Central memory CD8-positive, alpha-beta T cell (primary cell): ENCODE measurements around the gene PRPS1.
A peak's percentile ranks its signal among the peaks of the same experiment; 100 is the strongest.
"Not testable (repeated sequence)": the region's sequence is repeated elsewhere in the genome, so short reads cannot be mapped to it uniquely, and the experiment has no call there.

Experiments
- ATAC-seq: fragments of 150-1000 bp; cut with Tn5 transposase; replicated peaks from 2 replicates; pipeline ENCODE4 v1.10.0; 2022; ENCODE audit warnings: mild to moderate bottlenecking, moderate FRiP score, moderate number of reproducible peaks; ENCODE audit not compliant: poor library complexity, severe bottlenecking; ENCODE audit errors: extremely low read depth
- DNase-seq, 2 donors: peaks; one replicate each; pipeline ENCODE4 v3.0.0; 2021; ENCODE audit warnings: low spot score in 2 of 2
- H3K27ac Mint-ChIP-seq: one replicate; pipeline ENCODE4 v1.8.0; 2022; ENCODE audit warnings: low read depth, mild to moderate bottlenecking, moderate library complexity, mixed read lengths
- H3K27me3 Mint-ChIP-seq: one replicate; pipeline ENCODE4 v1.8.0; 2022; ENCODE audit warnings: mixed read lengths
- H3K36me3 Mint-ChIP-seq: one replicate; pipeline ENCODE4 v1.8.0; 2022; ENCODE audit warnings: mild to moderate bottlenecking, moderate library complexity, mixed read lengths; ENCODE audit not compliant: insufficient read depth
- H3K4me1 Mint-ChIP-seq: one replicate; pipeline ENCODE4 v1.8.0; 2022; ENCODE audit warnings: mixed read lengths
- H3K4me3 Mint-ChIP-seq: one replicate; pipeline ENCODE4 v1.8.0; 2022; ENCODE audit warnings: mild to moderate bottlenecking, moderate library complexity, mixed read lengths
- H3K9me3 Mint-ChIP-seq: one replicate; pipeline ENCODE4 v1.8.0; 2022; ENCODE audit warnings: mixed read lengths

Gene PRPS1

DNA sequence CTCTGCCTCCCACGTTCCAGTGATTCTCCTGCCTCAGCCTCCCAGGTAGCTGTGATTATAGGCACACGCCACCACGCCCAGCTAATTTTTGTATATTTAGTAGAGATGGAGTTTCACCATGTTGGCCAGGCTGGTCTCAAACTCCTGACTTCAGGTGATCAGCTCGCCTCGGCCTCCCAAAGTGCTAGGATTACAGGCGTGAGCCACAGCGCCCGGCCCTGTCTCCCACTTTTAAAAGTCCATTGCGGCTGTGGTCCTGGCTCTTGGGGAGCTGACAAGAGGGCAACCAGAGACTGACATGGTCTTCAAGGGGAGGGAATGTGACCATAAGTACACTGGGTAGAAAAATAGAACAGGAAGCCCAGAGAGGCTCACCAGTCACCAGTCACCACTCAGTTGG is 42.9 kb downstream of the PRPS1 start:
- not testable (repeated sequence) for H3K4me3 Mint-ChIP-seq

DNA sequence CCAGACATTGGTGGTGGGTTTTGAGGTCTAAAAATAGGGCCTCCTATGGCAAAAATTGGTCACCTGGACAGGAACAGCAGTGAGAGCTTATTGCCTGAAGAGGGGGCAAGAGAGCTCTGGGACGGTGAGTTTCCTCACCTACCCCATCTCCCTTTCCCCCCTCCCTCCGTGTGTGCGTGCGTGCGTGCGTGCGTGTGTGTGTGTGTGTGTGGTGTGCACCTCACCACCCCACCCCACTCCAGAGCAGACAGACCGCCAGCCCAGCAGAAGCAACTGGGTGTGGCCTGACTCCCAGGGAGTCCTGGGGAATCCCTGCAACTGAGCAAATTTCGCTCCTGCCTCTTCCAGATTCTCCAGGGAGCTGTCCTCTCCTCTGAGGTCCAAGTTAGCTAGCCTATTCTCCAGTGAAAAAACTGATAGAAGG is 44.7 kb downstream of the PRPS1 start:
- DNase-seq (peak; percentile 34 to 79), ATAC-seq (peak; percentile 44)
- Mint-ChIP-seq H3K9me3 (no peaks in the 10 kb centered on the region), H3K27ac (peak overlapping the region; percentile 99), H3K4me3 (peak overlapping the region; percentile 63), H3K36me3 (peaks cover 28% of the 10 kb centered on the region), H3K27me3 (no peaks in the 10 kb centered on the region), H3K4me1 (peaks cover 33% of the 10 kb centered on the region)

More for the DNA sequence above, 42.9 kb downstream of the PRPS1 start:
- not testable (repeated sequence) for H3K27ac Mint-ChIP-seq, DNase-seq, ATAC-seq, H3K9me3 Mint-ChIP-seq, H3K27me3 Mint-ChIP-seq
- Mint-ChIP-seq H3K4me1 (peaks cover 35% of the 10 kb centered on the region), H3K36me3 (peaks cover 31% of the 10 kb centered on the region)

DNA sequence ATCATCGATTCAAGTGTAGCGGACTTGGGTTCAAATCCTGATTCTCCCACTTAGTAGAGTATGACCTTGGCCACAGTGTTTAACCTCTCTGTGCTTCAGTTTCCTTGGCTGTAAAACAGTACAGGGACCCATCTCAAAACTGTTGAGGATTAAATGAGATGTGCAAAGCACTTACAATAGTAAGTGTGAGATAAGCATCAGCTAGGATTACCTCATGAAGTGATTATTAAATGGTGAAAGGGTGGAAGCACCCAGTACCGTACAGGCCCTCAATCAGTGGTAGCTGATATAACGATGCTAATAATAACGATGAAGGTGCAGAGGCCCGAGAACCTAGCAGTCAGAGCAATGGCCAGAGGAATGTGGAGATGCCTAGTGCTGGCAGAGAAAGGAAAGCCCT is 45.1 kb downstream of the PRPS1 start:
- ATAC-seq = peak; percentile 21
- Mint-ChIP-seq H3K27ac (peak overlapping the region; percentile 99), H3K36me3 (peaks cover 28% of the 10 kb centered on the region), H3K9me3 (no peaks in the 10 kb centered on the region), H3K4me1 (peaks cover 36% of the 10 kb centered on the region), H3K27me3 (no peaks in the 10 kb centered on the region), H3K4me3 (peak overlapping the region; percentile 63)
- no peak for DNase-seq

DNA sequence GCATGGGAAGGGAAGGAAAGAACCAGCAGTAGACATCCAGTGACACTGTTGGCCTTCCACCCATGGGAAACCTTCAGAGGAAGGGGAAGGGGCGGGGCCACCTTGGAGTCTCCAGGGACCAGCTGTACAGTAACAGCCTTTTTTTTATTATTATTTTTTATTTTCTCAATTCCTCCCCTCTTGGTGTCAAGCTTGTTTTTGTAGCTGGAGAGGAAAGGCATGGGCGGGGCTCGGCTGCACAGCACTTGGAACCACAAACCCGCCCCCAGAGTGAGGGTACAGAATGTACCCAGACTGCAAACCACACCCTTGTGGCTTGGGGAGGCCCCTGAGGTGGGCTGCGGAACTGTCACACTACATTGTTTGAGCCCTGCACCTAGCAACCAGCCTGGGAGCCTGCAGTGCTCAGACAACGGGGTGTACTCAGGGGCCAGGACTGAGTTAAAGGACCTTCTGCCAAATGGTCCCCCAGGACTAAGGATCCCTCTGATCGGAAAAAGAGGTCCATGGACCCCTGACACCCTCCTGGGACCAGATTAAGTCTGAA is 45.7 kb downstream of the PRPS1 start:
- Mint-ChIP-seq H3K4me3 (peak overlapping the region; percentile 76), H3K27me3 (no peaks in the 10 kb centered on the region), H3K27ac (peak overlapping the region; percentile 99), H3K9me3 (no peaks in the 10 kb centered on the region), H3K36me3 (peaks cover 28% of the 10 kb centered on the region), H3K4me1 (peaks cover 42% of the 10 kb centered on the region)
- ATAC-seq (peak; percentile 84), DNase-seq (peak; percentile 63 to 91)

DNA sequence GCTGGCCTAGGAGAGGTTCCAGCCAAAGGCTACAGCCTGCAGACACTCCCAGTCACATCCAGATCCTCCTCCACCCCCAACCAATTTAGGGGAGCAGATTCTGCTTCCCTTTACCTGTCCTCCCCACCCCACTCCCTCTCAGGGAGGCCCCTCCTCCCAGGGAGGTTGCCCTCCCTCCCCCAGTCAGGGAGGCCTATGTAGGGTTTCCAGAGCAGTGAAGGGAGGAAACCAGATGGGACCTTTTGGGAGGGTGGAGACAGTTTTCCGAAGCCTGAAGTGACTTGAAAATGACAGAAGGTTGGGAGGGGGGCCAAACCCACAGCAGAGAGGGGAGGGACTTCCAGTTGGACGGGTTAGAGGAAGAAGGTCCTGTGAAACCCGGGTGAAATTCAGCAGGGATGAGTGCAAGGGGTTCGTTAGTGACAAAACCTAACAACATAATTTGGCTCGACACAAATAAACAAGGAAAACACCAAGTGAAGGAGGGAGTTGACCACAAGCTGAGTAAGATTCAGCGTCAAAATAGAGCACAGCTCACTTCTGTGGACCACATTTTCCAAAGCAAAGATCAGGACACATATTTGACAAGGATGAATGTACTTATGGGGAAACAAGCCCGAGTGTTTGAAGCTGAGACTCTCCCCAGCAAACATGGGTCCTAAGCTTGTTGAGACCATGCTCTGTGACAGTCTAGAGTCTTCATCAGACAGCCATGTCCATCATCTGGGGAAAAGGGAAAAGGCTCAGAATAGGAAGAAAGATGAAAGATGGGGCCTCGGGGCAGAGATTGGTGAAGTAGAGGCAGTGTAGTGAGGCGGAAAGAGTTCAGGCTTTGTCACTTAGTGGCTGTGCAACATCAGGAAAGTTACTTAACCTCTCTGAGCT is 46.4 kb downstream of the PRPS1 start:
- Mint-ChIP-seq H3K4me3 (peak overlapping the region; percentile 76), H3K4me1 (peaks cover 49% of the 10 kb centered on the region), H3K9me3 (no peaks in the 10 kb centered on the region), H3K36me3 (peaks cover 28% of the 10 kb centered on the region), H3K27ac (peak overlapping the region; percentile 99), H3K27me3 (no peaks in the 10 kb centered on the region)
- peak; percentile 15 for ATAC-seq
- DNase-seq = no peak

DNA sequence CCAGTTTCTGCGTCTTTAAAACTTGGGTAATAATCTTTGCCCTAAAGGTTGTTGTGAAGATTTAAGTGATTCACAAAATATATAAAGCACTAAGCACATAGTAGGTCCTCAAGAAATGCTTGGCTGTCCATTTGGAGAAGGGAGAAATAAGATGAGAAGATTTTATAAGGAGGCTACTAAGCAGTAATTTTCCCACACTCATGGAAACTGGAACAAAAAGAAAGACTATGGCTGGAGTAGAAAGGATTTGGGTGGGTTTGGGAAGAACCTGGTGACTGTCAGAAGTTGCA is 47.0 kb downstream of the PRPS1 start:
- Mint-ChIP-seq H3K4me1 (peaks cover 55% of the 10 kb centered on the region), H3K9me3 (no peaks in the 10 kb centered on the region), H3K4me3 (peak overlapping the region; percentile 76), H3K27me3 (no peaks in the 10 kb centered on the region), H3K36me3 (peaks cover 28% of the 10 kb centered on the region), H3K27ac (peak overlapping the region; percentile 99)
- DNase-seq = no peak
- ATAC-seq = no peak

DNA sequence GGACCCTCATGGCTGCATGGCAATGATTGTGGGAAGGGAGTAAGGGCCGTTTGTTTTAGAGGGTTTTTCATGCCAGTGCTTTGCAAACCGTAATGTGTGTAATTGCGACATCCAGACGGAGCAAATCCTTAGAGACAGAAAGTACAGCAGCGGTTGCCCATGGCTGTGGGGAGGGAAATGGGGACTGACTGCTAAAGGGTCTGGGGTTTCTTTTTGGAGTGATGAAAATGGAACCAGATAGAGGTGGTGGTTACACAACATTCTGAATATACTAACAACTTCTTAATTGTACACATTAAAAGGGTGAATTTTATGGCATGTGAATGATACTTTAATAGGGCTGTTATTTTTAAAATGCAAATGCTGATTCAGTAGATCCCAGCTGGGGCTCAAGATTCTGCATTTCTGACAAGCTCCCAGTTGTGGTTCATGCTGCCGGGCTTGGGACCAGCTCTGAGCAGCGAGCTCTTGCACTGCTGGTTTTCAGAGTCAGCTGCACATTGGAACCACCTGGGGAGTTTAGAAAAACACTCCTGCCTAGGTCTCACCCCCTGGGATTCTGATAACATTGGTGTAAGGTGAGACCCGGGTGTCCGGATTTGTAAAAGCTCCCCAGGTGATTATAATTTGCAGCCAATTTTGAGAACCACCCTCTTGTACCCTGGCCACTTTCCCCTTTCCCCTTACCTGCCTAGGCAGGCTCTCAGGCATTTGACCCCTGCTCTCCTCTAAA is 47.7 kb downstream of the PRPS1 start:
- Mint-ChIP-seq H3K4me1 (peaks cover 58% of the 10 kb centered on the region), H3K27me3 (no peaks in the 10 kb centered on the region), H3K9me3 (no peaks in the 10 kb centered on the region), H3K27ac (peak overlapping the region; percentile 99), H3K4me3 (peak overlapping the region; percentile 76), H3K36me3 (peaks cover 28% of the 10 kb centered on the region)
- DNase-seq (no peak), ATAC-seq (no peak)

DNA sequence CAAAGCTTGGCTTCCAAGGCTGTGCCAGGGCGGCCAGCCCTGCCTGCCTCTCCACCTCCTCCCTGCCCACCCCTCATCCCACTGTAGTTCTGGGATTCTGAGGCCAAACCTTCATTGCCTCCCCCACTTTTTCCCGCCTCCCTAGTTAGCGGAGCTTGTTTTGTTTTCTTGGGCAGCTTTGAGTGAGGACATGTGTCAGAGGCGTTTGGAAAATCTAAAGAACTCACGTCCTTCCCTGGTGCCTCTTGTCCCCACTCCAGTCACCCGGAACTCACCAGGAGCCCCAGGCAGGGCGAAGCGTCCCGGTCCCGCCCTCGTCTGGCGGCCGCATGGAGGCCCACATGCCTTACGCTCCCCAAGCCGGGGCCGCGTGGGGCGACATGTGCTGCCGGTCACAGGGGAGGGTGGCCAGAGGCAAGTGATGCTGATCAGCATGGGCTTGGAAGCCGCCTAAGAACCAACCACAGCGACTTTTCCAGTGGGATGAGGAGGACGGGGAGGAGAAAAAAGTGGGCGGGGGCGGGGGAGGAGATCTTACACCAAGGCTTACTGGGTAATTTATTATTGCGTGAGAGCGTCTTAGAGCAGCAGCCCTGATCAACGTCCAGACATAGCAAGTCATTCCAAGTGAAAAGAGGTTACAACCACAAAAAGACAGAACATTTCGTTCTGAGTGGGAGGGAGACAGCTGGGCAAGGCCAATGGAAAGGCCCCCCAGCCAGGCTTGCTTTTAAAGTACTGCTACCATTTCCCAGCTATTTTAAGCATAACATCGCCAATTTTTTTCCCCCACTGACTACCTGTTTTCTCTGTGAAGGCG is 48.5 kb downstream of the PRPS1 start:
- Mint-ChIP-seq H3K9me3 (no peaks in the 10 kb centered on the region), H3K4me1 (peaks cover 58% of the 10 kb centered on the region), H3K4me3 (peak overlapping the region; percentile 76), H3K27ac (peak overlapping the region; percentile 99), H3K27me3 (no peaks in the 10 kb centered on the region), H3K36me3 (peaks cover 28% of the 10 kb centered on the region)
- DNase-seq (no peak), ATAC-seq (no peak)

DNA sequence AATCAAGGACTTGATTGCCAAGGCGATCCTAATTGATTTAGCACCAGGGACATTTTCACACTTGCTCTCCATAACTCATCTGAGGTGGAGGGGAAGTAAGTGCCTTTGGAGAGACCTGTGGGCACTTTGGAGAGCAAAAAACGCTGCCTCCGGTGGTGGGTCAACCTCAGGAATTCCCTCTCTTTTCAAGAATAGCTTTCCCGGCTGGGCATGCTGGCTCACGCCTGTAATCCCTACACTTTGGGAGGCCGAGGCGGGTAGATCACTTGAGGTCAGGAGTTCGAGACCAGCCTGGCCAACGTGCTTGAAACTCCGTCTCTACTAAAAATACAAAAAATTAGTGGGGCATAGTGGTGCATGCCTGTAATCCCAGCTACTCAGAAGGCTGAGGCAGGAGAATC is 49.2 kb downstream of the PRPS1 start:
- H3K27ac Mint-ChIP-seq = peak overlapping the region; percentile 99
- H3K27me3 Mint-ChIP-seq = no peaks in the 10 kb centered on the region
- peaks cover 59% of the 10 kb centered on the region for H3K4me1 Mint-ChIP-seq
- H3K4me3 Mint-ChIP-seq = peak overlapping the region; percentile 76
- H3K9me3 Mint-ChIP-seq = no peaks in the 10 kb centered on the region
- no peak for DNase-seq
- ATAC-seq = no peak
- H3K36me3 Mint-ChIP-seq = peaks cover 28% of the 10 kb centered on the region

DNA sequence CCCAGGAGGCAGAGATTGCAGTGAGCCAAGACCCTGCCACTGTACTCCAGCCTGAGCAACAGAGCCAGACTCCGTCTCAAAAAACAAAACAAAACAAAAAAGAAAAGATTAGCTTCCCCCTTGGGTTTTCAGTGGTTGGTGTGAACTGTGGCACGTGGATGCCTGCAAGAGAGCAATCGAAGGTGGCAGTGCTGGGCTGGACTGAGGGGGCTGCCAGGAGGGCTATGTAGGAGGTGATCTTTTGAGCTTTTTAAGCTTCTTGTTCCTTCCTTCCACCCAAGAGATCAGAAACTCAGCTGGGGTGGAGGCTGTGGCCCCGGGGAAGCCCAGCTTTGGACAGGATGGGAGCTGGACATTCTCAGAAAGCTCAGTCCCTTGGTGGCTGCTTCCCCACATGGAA is 49.6 kb downstream of the PRPS1 start:
- H3K4me3 Mint-ChIP-seq = no peak overlapping the region
- peaks cover 63% of the 10 kb centered on the region for H3K4me1 Mint-ChIP-seq
- no peaks in the 10 kb centered on the region for H3K27me3 Mint-ChIP-seq
- DNase-seq = no peak
- no peak overlapping the region for H3K27ac Mint-ChIP-seq
- H3K9me3 Mint-ChIP-seq = no peaks in the 10 kb centered on the region
- ATAC-seq = no peak
- peaks cover 28% of the 10 kb centered on the region for H3K36me3 Mint-ChIP-seq

DNA sequence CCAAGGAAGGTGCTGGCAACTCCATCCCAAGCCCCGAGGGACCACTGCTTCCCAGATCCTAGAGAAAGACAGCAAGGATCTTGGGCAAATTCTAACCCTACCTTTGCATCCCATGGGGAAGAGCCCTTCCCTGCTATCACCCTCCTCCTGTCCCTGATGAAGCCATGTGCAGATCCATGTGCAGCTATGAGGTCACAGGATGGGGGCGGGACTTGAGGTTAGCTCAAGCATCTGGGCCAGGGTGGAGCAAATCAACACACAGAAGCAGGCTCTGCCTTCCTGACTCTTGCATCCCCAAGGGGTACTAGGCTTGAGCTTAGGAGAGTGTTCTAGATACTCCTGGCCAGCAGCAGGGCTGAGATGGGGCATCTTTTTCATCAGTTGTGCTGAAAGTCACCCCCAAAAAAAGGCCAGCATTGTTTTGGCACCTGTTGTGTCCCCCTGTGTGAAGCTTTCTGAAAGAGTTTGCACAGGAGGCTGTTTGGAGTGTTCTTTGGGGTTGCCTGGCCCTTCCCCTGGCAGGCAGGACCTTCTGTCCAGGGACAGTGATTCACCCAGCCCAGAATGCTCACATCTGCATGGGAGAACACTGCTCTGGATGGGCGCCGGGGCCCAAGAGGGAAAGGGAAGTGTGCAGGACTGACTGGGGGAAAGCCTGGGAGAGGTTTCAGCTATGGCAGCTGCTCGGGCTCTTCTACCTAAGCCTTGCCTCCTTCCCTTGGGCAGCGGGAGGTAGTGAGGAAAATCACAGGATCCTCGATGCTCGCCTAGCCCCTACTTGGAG is 50.8 kb downstream of the PRPS1 start:
- peak overlapping the region; percentile 13 for H3K4me3 Mint-ChIP-seq
- H3K36me3 Mint-ChIP-seq = peaks cover 15% of the 10 kb centered on the region
- no peaks in the 10 kb centered on the region for H3K27me3 Mint-ChIP-seq
- ATAC-seq (peak; percentile 42), DNase-seq (peak; percentile 30 to 66)
- H3K9me3 Mint-ChIP-seq = no peaks in the 10 kb centered on the region
- peaks cover 62% of the 10 kb centered on the region for H3K4me1 Mint-ChIP-seq
- H3K27ac Mint-ChIP-seq = peak overlapping the region; percentile 81
